GM12892 (cell line): ENCODE data around the gene GSG1L.

Experiments
- POLR2A ChIP-seq: IDR thresholded peaks from 2 replicates; pipeline ENCODE4 v1.6.1; 2011; ENCODE audit warnings: low read depth, low read length, control low read depth
- POLR2AphosphoS5 ChIP-seq: IDR thresholded peaks from 2 replicates; pipeline ENCODE4 v1.6.1; 2011; ENCODE audit warnings: low read depth, low read length, control low read depth

DNA sequence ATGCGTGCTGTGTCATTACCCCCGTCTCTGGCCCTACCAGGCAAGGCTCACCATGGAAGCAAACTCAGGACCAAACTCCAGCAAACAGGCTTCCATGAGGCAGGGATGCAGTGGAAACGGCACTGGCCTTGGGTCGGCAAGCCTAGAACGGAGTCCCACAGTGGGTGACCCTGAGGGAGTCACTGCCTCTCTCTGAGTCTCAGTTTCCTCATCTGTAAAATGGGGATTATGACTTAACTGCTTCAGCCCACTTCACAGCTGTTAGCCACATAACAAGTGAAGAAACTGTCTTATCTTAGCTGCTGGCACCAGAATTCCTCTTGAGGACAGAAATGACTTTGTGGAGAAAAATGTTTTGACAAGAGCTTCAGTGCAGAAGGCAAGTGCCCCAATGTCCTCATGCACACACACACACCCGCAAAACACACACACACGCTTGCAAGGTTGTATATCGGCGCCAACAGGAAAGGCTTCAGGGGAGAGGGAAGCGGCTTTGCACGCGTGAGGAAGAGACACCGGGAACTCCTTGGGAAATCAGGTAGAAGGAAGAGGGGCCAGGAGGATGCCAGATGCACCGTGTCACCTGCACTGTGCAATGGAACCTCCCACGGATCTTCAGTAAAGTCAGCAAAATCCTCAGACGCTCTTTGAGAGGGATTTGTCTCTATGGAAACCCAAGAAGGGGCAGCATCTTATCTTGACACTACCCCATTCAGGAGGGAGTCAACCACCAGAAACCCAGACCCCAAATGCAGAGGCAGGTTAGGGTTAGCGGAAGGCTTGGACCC, 53.7 kb downstream of the GSG1L start:
- TF ChIP-seq POLR2AphosphoS5, result no peak
- TF ChIP-seq POLR2A, result no peak
